Keratinocyte (primary cell): ENCODE results near the gene MLH1.

ENCODE experiments used
- CTCF ChIP-seq, 3 experiments: IDR thresholded peaks in 1 of 3; conservative IDR thresholded peaks in 1 of 3; optimal IDR thresholded peaks in 1 of 3; 2 replicates in 2 of 3; 3 replicates in 1 of 3; pipeline versions ENCODE3 to v1.5.1; 2011; ENCODE audit warnings: low read length in 3 of 3, mild to moderate bottlenecking in 3 of 3, moderate library complexity in 2 of 3, control low read depth in 1 of 3, inconsistent platforms in 1 of 3; ENCODE audit not compliant: insufficient read depth in 2 of 3; ENCODE audit errors: extremely low read depth in 1 of 3
- EZH2 ChIP-seq: IDR thresholded peaks from one replicate; pipeline ENCODE4 v1.6.1; 2012; ENCODE audit warnings: inconsistent platforms, mild to moderate bottlenecking, low read length, moderate library complexity

GRCh38 chr3:36956155-36956554 is 37.2 kb upstream of the MLH1 start:
- TF ChIP-seq CTCF (optimal IDR thresholded peaks at IDR 0.05 in 1 of 3, IDR thresholded peaks at IDR 0.05 in 1 of 3, conservative IDR thresholded peaks at IDR 0.05 in 1 of 3; ENCODE audit: extremely low read depth in 1 of 3, insufficient read depth in 2 of 3, low read length in 3 of 3), result no peak
- TF ChIP-seq EZH2, result no peak
